Panc1 (cell line): ENCODE measurements around the gene SERPINB10. TPM values are rescaled to one million over a fixed set of nuclear protein-coding genes. Genes with fewer than 3 reads are reported as not detected.

Experiments used
- ATAC-seq: fragments of 200-7000 bp; cut with Tn5 transposase; 2 replicates; pipeline ENCODE4 v1.9.1; 2020; ENCODE audit warnings: mild to moderate bottlenecking, moderate library complexity
- BruUV-seq: library from RNA; stranded (reverse); fragments of 400-500 nt; replicated peaks from 2 replicates; lab custom pipeline; 2021; lab: Mats Ljungman, UMichigan
- CTCF ChIA-PET: fragments of 300-600 bp; sonication (Branson Sonifier 250); formaldehyde crosslinking; loops from one replicate; lab custom pipeline; 2022; ENCODE audit warnings: antibody characterized with exemption; lab: Charles Lee
- POLR2A ChIA-PET: fragments of 300-600 bp; sonication (Branson Sonifier 250); formaldehyde crosslinking; loops from one replicate; lab custom pipeline; 2022; ENCODE audit warnings: antibody characterized with exemption; lab: Charles Lee
- DNase-seq: peaks from one replicate; pipeline ENCODE4 v3.0.0-alpha.2; 2010; ENCODE audit warnings: low read depth, low spot score
- H3K27ac ChIP-seq: 2 replicates; pipeline ENCODE4 v1.5.1; 2011; ENCODE audit warnings: mild to moderate bottlenecking, low read length, inconsistent platforms
- H3K27me3 ChIP-seq: fragments of 200-500 bp; sonication (Bioruptor generic); 2 replicates; pipeline ENCODE4 v1.6.0; 2014; ENCODE audit warnings: low read length, inconsistent platforms; ENCODE audit not compliant: control insufficient read depth, insufficient read depth
- H3K36me3 ChIP-seq: fragments of 200-500 bp; sonication (Bioruptor generic); 2 replicates; pipeline ENCODE4 v1.5.1; 2014; ENCODE audit warnings: inconsistent platforms, mild to moderate bottlenecking, low read length, moderate library complexity; ENCODE audit not compliant: control insufficient read depth, insufficient read depth
- H3K4me1 ChIP-seq: 2 replicates; pipeline ENCODE4 v1.5.1; 2011; ENCODE audit warnings: inconsistent platforms, mild to moderate bottlenecking, low read length, moderate library complexity; ENCODE audit not compliant: control insufficient read depth, insufficient read depth
- H3K4me3 ChIP-seq, 2 experiments: 2 replicates each; pipeline ENCODE4 v1.5.1; 2011 to 2012; ENCODE audit warnings: low read depth in 2 of 2, low read length in 2 of 2, mild to moderate bottlenecking in 2 of 2, inconsistent platforms in 1 of 2, moderate library complexity in 1 of 2
- H3K9me3 ChIP-seq: fragments of 200-500 bp; sonication (Bioruptor generic); 2 replicates; pipeline ENCODE4 v1.5.1; 2014; ENCODE audit warnings: low read depth, mild to moderate bottlenecking, inconsistent platforms, low read length, moderate library complexity; ENCODE audit not compliant: control insufficient read depth, insufficient read depth
- CTCF ChIP-seq: fragments of 450-650 bp; IDR thresholded peaks from 2 replicates; pipeline ENCODE4 v1.5.1; 2017; ENCODE audit warnings: mild to moderate bottlenecking
- POLR2AphosphoS5 ChIP-seq: IDR thresholded peaks from 2 replicates; pipeline ENCODE4 v1.6.1; 2012; ENCODE audit warnings: mild to moderate bottlenecking, low read depth, low read length, moderate library complexity
- SIN3A ChIP-seq: IDR thresholded peaks from 2 replicates; pipeline ENCODE4 v1.6.1; 2012; ENCODE audit warnings: low read depth, mild to moderate bottlenecking, low read length, moderate library complexity, borderline replicate concordance; ENCODE audit not compliant: insufficient read depth
- TCF7L2 ChIP-seq: IDR thresholded peaks from 2 replicates; pipeline ENCODE4 v1.6.1; 2011; ENCODE audit warnings: mild to moderate bottlenecking, low read depth, low read length, inconsistent platforms
- in situ Hi-C: cut with HindIII; loops from 2 replicates; pipeline ENCODE4 v1.10.0; 2016; ENCODE audit warnings: low sequenced_read_pairs, low pct_unique_long_range_greater_than_20kb
- intact Hi-C: fragments of 100-400 bp; cut with micrococcal nuclease; formaldehyde crosslinking; loops from one replicate; pipeline ENCODE4 v1.10.0; 2022; ENCODE audit not compliant: unreplicated experiment
- total RNA-seq: library from RNA; stranded (reverse); gene quantifications from one replicate; pipeline ENCODE4 v1.2.1, GENCODE V29; 2021; ENCODE audit not compliant: unreplicated experiment
- TF ChIP-seq, protein P1 (sequence below), 2 experiments: IDR thresholded peaks; 2 replicates each; pipeline ENCODE4 v1.6.1; 2011 to 2012; ENCODE audit warnings: low read depth in 2 of 2, control low read depth in 1 of 2, low read length in 1 of 2, mild to moderate bottlenecking in 1 of 2, moderate library complexity in 1 of 2; ENCODE audit not compliant: insufficient read depth in 1 of 2

SERPINB10 gene
- total RNA-seq, 1 experiment from 2014 or later: not detected

DNA sequence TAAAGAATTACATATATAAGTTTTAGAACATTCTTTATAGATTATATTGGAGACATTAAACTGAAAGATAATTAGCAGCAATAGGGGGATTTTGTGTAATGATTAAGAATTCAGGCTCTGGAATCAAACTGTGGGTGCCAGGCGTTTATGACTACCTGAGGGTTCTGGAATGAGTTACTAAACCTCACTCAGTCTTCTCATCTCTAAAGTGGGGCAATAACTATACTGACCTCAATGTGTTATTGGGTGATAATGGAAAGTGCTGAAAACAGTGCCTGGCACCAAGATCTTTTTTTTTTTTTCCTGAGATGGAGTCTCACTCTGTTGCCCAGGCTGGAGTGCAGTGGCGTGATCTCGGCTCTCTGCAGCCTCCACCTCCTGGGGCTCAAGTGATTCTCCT, 69.3 kb downstream of the SERPINB10 start:
- in situ Hi-C loops: no loop called here

DNA sequence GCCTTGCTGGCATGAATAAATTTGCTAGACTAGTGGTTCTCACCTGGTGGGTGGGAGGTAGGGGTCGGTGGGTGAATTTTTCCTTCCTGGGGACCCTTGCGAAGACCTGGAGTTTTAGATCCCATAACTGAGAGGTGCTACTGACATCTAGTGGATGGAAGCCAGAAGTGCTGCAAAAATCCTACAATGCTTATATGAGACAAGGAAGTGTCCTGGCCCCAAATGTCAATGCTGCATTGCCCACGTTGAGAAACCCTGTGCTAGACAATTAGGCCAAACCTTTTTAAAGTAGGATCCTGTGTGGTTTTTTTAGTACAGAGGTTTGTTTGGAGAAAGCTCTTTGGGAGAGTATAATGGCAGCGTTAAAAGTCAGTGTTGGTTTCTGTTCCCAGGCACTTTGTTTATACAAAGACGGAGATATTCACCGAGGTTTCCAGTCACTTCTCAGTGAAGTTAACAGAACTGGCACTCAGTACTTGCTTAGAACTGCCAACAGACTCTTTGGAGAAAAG, 71.7 kb downstream of the SERPINB10 start:
- peak overlapping the region; percentile 51; the same call in 1 of the 2 replicates for H3K27ac ChIP-seq
- CTCF ChIA-PET: no interaction called here

More for the DNA sequence above, 69.3 kb downstream of the SERPINB10 start:
- ATAC-seq (no peak), DNase-seq (no peak)
- no peak overlapping the region for H3K27ac ChIP-seq
- no peaks in the 10 kb centered on the region for H3K9me3 ChIP-seq
- H3K36me3 ChIP-seq: no peaks in the 10 kb centered on the region
- no peaks in the 10 kb centered on the region for H3K27me3 ChIP-seq
- CTCF ChIA-PET: no interaction called here
- H3K4me3 ChIP-seq: no peak overlapping the region
- BruUV-seq: no TSS peak
- TF ChIP-seq SIN3A (no peak), POLR2AphosphoS5 (no peak)
- TF ChIP-seq, protein P1, sequence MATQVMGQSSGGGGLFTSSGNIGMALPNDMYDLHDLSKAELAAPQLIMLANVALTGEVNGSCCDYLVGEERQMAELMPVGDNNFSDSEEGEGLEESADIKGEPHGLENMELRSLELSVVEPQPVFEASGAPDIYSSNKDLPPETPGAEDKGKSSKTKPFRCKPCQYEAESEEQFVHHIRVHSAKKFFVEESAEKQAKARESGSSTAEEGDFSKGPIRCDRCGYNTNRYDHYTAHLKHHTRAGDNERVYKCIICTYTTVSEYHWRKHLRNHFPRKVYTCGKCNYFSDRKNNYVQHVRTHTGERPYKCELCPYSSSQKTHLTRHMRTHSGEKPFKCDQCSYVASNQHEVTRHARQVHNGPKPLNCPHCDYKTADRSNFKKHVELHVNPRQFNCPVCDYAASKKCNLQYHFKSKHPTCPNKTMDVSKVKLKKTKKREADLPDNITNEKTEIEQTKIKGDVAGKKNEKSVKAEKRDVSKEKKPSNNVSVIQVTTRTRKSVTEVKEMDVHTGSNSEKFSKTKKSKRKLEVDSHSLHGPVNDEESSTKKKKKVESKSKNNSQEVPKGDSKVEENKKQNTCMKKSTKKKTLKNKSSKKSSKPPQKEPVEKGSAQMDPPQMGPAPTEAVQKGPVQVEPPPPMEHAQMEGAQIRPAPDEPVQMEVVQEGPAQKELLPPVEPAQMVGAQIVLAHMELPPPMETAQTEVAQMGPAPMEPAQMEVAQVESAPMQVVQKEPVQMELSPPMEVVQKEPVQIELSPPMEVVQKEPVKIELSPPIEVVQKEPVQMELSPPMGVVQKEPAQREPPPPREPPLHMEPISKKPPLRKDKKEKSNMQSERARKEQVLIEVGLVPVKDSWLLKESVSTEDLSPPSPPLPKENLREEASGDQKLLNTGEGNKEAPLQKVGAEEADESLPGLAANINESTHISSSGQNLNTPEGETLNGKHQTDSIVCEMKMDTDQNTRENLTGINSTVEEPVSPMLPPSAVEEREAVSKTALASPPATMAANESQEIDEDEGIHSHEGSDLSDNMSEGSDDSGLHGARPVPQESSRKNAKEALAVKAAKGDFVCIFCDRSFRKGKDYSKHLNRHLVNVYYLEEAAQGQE (IDR thresholded peaks at IDR 0.05; ENCODE audit: insufficient read depth in 1 of 2, low read depth in 2 of 2, low read length in 1 of 2): no peak
- intact Hi-C loops: loop anchor here (5.0 kb wide), 1 partner anchor 85 kb away; no protein-coding TSS in a partner anchor
- no peaks in the 10 kb centered on the region for H3K4me1 ChIP-seq
- POLR2A ChIA-PET: no interaction called here

More for the DNA sequence above, 71.7 kb downstream of the SERPINB10 start:
- Histone ChIP-seq H3K4me1 (no peaks in the 10 kb centered on the region), H3K9me3 (no peaks in the 10 kb centered on the region), H3K27me3 (no peaks in the 10 kb centered on the region), H3K4me3 (peak overlapping the region; percentile 11 to 32; a peak in 3 of 4 replicates), H3K36me3 (no peaks in the 10 kb centered on the region)
- TF ChIP-seq CTCF: peak; percentile 79
- TF ChIP-seq TCF7L2: no peak
- BruUV-seq: no TSS peak
- POLR2A ChIA-PET: no interaction called here
- DNase-seq: peak; percentile 56
- in situ Hi-C loops: no loop called here
- peak; percentile 78 for ATAC-seq
- intact Hi-C loops: loop anchor here (5.0 kb wide), 1 partner anchor 87 kb away; no protein-coding TSS in a partner anchor
